SK-N-SH treated with all-trans-retinoic acid at 6 μM for 48 hours (cell line): ENCODE results near the gene ZMIZ2.
A peak's percentile ranks its signal among the peaks of the same experiment; 100 is the strongest.

ENCODE experiments used
- ATAC-seq: fragments of 200-7000 bp; cut with Tn5 transposase; 3 replicates; pipeline ENCODE4 v1.9.1; 2020; ENCODE audit warnings: mild to moderate bottlenecking, moderate library complexity
- ARNTL ChIP-seq: fragments of 450-650 bp; formaldehyde crosslinking; IDR thresholded peaks from 2 replicates; pipeline ENCODE4 v1.5.0; 2020; ENCODE audit warnings: low read depth, mild to moderate bottlenecking, moderate library complexity, borderline replicate concordance
- BACH2 ChIP-seq: fragments of 250-450 bp; sonication (Bioruptor Pico); IDR thresholded peaks from 2 replicates; pipeline ENCODE4 v1.9.0; 2021; ENCODE audit warnings: mild to moderate bottlenecking, borderline replicate concordance
- CREB5 ChIP-seq: fragments of 250-450 bp; sonication (Bioruptor Pico); IDR thresholded peaks from 2 replicates; pipeline ENCODE4 v1.5.1; 2020; ENCODE audit warnings: low read depth, mild to moderate bottlenecking, moderate library complexity
- CSDC2 ChIP-seq: fragments of 250-450 bp; sonication (Bioruptor Pico); IDR thresholded peaks from 2 replicates; pipeline ENCODE4 v1.5.0; 2020; ENCODE audit warnings: mild to moderate bottlenecking, moderate library complexity
- CSRNP3 ChIP-seq: fragments of 250-450 bp; sonication (Bioruptor Pico); IDR thresholded peaks from 2 replicates; pipeline ENCODE4 v1.5.1; 2021; ENCODE audit warnings: mild to moderate bottlenecking, moderate library complexity
- ESRRG ChIP-seq: fragments of 250-450 bp; sonication (Bioruptor Pico); IDR thresholded peaks from 2 replicates; pipeline ENCODE4 v1.6.1; 2021; ENCODE audit warnings: mild to moderate bottlenecking
- GLIS3 ChIP-seq: fragments of 250-450 bp; sonication (Bioruptor Pico); IDR thresholded peaks from 2 replicates; pipeline ENCODE4 v1.5.0; 2020; ENCODE audit warnings: mild to moderate bottlenecking, moderate library complexity
- OSR1 ChIP-seq: fragments of 250-450 bp; sonication (Bioruptor Pico); IDR thresholded peaks from 2 replicates; pipeline ENCODE4 v1.8.0; 2022; ENCODE audit warnings: moderate library complexity, mild to moderate bottlenecking, inconsistent platforms
- PATZ1 ChIP-seq: fragments of 250-450 bp; sonication (Bioruptor Pico); IDR thresholded peaks from 2 replicates; pipeline ENCODE4 v1.8.0; 2020; ENCODE audit warnings: mild to moderate bottlenecking, moderate library complexity, borderline replicate concordance
- POU6F1 ChIP-seq: fragments of 250-450 bp; sonication (Bioruptor Pico); IDR thresholded peaks from 2 replicates; pipeline ENCODE4 v1.8.0; 2021; ENCODE audit warnings: low read depth, mild to moderate bottlenecking, moderate library complexity, borderline replicate concordance
- PPARA ChIP-seq: fragments of 250-450 bp; sonication (Bioruptor Pico); IDR thresholded peaks from 2 replicates; pipeline ENCODE4 v1.5.0; 2020; ENCODE audit warnings: mild to moderate bottlenecking, borderline replicate concordance
- RARB ChIP-seq: fragments of 250-450 bp; sonication (Bioruptor Pico); IDR thresholded peaks from 2 replicates; pipeline ENCODE4 v1.8.0; 2021; ENCODE audit warnings: mild to moderate bottlenecking, moderate library complexity
- SNAI2 ChIP-seq: fragments of 250-450 bp; sonication (Bioruptor Pico); IDR thresholded peaks from 2 replicates; pipeline ENCODE4 v1.5.0; 2020; ENCODE audit warnings: mild to moderate bottlenecking, moderate library complexity
- TOX ChIP-seq: fragments of 250-450 bp; sonication (Bioruptor Pico); IDR thresholded peaks from 2 replicates; pipeline ENCODE4 v1.8.0; 2021; ENCODE audit warnings: mild to moderate bottlenecking, moderate library complexity, borderline replicate concordance
- TSHZ2 ChIP-seq: fragments of 250-450 bp; sonication (Bioruptor Pico); IDR thresholded peaks from 2 replicates; pipeline ENCODE4 v1.5.0; 2020; ENCODE audit warnings: mild to moderate bottlenecking, moderate library complexity
- ZC3H10 ChIP-seq: fragments of 250-450 bp; sonication (Bioruptor Pico); IDR thresholded peaks from 2 replicates; pipeline ENCODE4 v1.5.1; 2021; ENCODE audit warnings: mild to moderate bottlenecking, moderate library complexity
- ZFP3 ChIP-seq: fragments of 250-450 bp; sonication (Bioruptor Pico); IDR thresholded peaks from 2 replicates; pipeline ENCODE4 v1.5.0; 2020; ENCODE audit warnings: mild to moderate bottlenecking, moderate library complexity
- ZFP30 ChIP-seq: fragments of 450-650 bp; formaldehyde crosslinking; IDR thresholded peaks from 2 replicates; pipeline ENCODE4 v1.5.0; 2022; ENCODE audit warnings: mild to moderate bottlenecking, moderate library complexity
- ZNF565 ChIP-seq: fragments of 450-650 bp; formaldehyde crosslinking; conservative IDR thresholded peaks from 2 replicates; pipeline ENCODE4 v1.5.0; 2020; ENCODE audit warnings: low read depth, mild to moderate bottlenecking, moderate library complexity
- ZNF8 ChIP-seq: fragments of 450-650 bp; formaldehyde crosslinking; IDR thresholded peaks from 2 replicates; pipeline ENCODE4 v1.5.0; 2020; ENCODE audit warnings: mild to moderate bottlenecking, moderate library complexity

ZMIZ2 gene

GRCh38 chr7:44748948-44749731, 493 bp downstream of the ZMIZ2 start:
- no peak for TF ChIP-seq POU6F1 (CRISPR knock-in tag)
- TF ChIP-seq TOX (CRISPR knock-in tag) = no peak
- no peak for TF ChIP-seq ZNF8
- TF ChIP-seq ESRRG (CRISPR knock-in tag) = no peak
- TF ChIP-seq GLIS3 (CRISPR knock-in tag) = no peak
- TF ChIP-seq SNAI2 (CRISPR knock-in tag) = peak; percentile 48; the same call in 1 of the 2 replicates
- 0 out of 2 replicates have a peak, but pooled peaks have one; percentile 12 for TF ChIP-seq ZNF565 (CRISPR knock-in tag)
- no peak for ATAC-seq

GRCh38 chr7:44749992-44750391, 1.3 kb downstream of the ZMIZ2 start:
- no peak for TF ChIP-seq ZFP30 (CRISPR knock-in tag)
- no peak for TF ChIP-seq POU6F1 (CRISPR knock-in tag)
- TF ChIP-seq PPARA = no peak
- no peak for TF ChIP-seq CREB5 (CRISPR knock-in tag)
- no peak for TF ChIP-seq PATZ1 (CRISPR knock-in tag)
- no peak for TF ChIP-seq OSR1 (CRISPR knock-in tag)
- no peak for TF ChIP-seq CSDC2 (CRISPR knock-in tag)
- TF ChIP-seq ARNTL = no peak
- TF ChIP-seq RARB (CRISPR knock-in tag) = no peak
- TF ChIP-seq ZNF565 (CRISPR knock-in tag) = no peak
- no peak for TF ChIP-seq ZFP3
- TF ChIP-seq BACH2 (CRISPR knock-in tag) = no peak
- no peak for TF ChIP-seq TOX (CRISPR knock-in tag)
- no peak for TF ChIP-seq ZNF8
- TF ChIP-seq GLIS3 (CRISPR knock-in tag) = no peak
- TF ChIP-seq TSHZ2 (CRISPR knock-in tag) = no peak
- TF ChIP-seq CSRNP3 (CRISPR knock-in tag) = no peak
- no peak for TF ChIP-seq SNAI2 (CRISPR knock-in tag)
- TF ChIP-seq ESRRG (CRISPR knock-in tag) = no peak
- TF ChIP-seq ZC3H10 (CRISPR knock-in tag) = no peak
- ATAC-seq = no peak
